Kidney epithelial cell (primary cell): ENCODE measurements around the gene TRIM8. TPM values are rescaled to one million over a fixed set of nuclear protein-coding genes. Genes with fewer than 3 reads are reported as not detected.

Source experiments
- DNase-seq: peaks from one replicate; pipeline ENCODE4 v3.0.0-alpha.2; 2010; ENCODE audit warnings: low read depth
- H3K27me3 ChIP-seq: 2 replicates; pipeline ENCODE4 v1.6.0; 2011; ENCODE audit warnings: low read length; ENCODE audit not compliant: control insufficient read depth, insufficient read depth
- H3K36me3 ChIP-seq: 2 replicates; pipeline ENCODE4 v1.5.1; 2011; ENCODE audit warnings: low read length; ENCODE audit not compliant: control insufficient read depth, insufficient read depth
- H3K4me3 ChIP-seq: 2 replicates; pipeline ENCODE4 v1.5.1; 2011; ENCODE audit warnings: low read depth, mild to moderate bottlenecking, control low read depth, low read length
- CTCF ChIP-seq: IDR thresholded peaks from 2 replicates; pipeline ENCODE4 v1.5.1; 2011; ENCODE audit warnings: mild to moderate bottlenecking, moderate library complexity, low read length, control low read depth, inconsistent platforms; ENCODE audit not compliant: insufficient read depth, poor library complexity, severe bottlenecking
- total RNA-seq: library from RNA; depleted of rRNA; stranded (reverse); fragments of >200 nt; gene quantifications from 2 replicates; pipeline ENCODE4 v1.2.3, GENCODE V29; 2015

TRIM8 gene
- total RNA-seq, 1 donor from 2014 or later, result 393 TPM

- Histone ChIP-seq H3K4me3 (no peak overlapping the region), H3K36me3 (peaks cover 1% of the 10 kb centered on the region), H3K27me3 (no peaks in the 10 kb centered on the region)
- TF ChIP-seq CTCF, result no peak
- no peak for DNase-seq
Measured at GRCh38 chr10:102649797-102650654, 5.7 kb downstream of the TRIM8 start.

GRCh38 chr10:102650655-102651454, 6.6 kb downstream of the TRIM8 start:
- Histone ChIP-seq H3K27me3 (no peaks in the 10 kb centered on the region), H3K4me3 (no peak overlapping the region), H3K36me3 (peaks cover 1% of the 10 kb centered on the region)
- DNase-seq, result no peak
- TF ChIP-seq CTCF, result no peak

GRCh38 chr10:102651455-102652169, 7.3 kb downstream of the TRIM8 start:
- no peak for TF ChIP-seq CTCF
- DNase-seq, result no peak
- H3K27me3 ChIP-seq, result no peaks in the 10 kb centered on the region
- H3K4me3 ChIP-seq, result no peak overlapping the region
- peaks cover 2% of the 10 kb centered on the region for H3K36me3 ChIP-seq

GRCh38 chr10:102652170-102652916, 8.1 kb downstream of the TRIM8 start:
- H3K4me3 ChIP-seq, result no peak overlapping the region
- no peak for TF ChIP-seq CTCF
- peaks cover 2% of the 10 kb centered on the region for H3K36me3 ChIP-seq
- H3K27me3 ChIP-seq, result no peaks in the 10 kb centered on the region
- DNase-seq, result no peak

GRCh38 chr10:102653060-102653459, 8.8 kb downstream of the TRIM8 start:
- DNase-seq, result no peak
- no peak for TF ChIP-seq CTCF
- Histone ChIP-seq H3K27me3 (no peaks in the 10 kb centered on the region), H3K4me3 (no peak overlapping the region), H3K36me3 (peaks cover 2% of the 10 kb centered on the region)
